SK-N-SH (cell line): ENCODE measurements around the gene HBZ. TPM values are rescaled to one million over a fixed set of nuclear protein-coding genes. Genes with fewer than 3 reads are reported as not detected.
"Not testable (repeated sequence)": the region's sequence is repeated elsewhere in the genome, so short reads cannot be mapped to it uniquely, and the experiment has no call there.

Source experiments
- CTCF ChIA-PET: fragments of 300-600, 350-600 bp; formaldehyde crosslinking; extraction: SDS; loops from one replicate; lab custom pipeline; 2021; lab: Yijun Ruan, JAX
- POLR2A ChIA-PET: fragments of 350-600 bp; sonication (Branson Sonifier 250); formaldehyde crosslinking; extraction: SDS; loops from one replicate; lab custom pipeline; 2020; ENCODE audit warnings: antibody characterized with exemption, inconsistent platforms; lab: Yijun Ruan, JAX
- DNase-seq: peaks from one replicate; pipeline ENCODE4 v3.0.0; 2012
- H2AFZ ChIP-seq: fragments of 200-600 bp; sonication (generic); 2 replicates; pipeline ENCODE4 v1.8.1; 2016; ENCODE audit warnings: antibody characterized with exemption, mild to moderate bottlenecking, low read depth
- H3F3A ChIP-seq: fragments of 200-600 bp; sonication (generic); replicated peaks from 2 replicates; pipeline ENCODE3; 2016; ENCODE audit warnings: antibody characterized with exemption, mild to moderate bottlenecking; ENCODE audit not compliant: insufficient read depth
- H3K27ac ChIP-seq, 2 experiments: fragments of 200-500 bp in 1 of 2; fragments of 200-600 bp in 1 of 2; sonication (Bioruptor generic) in 1 of 2; sonication (generic), shearing (Covaris generic) in 1 of 2; 2 replicates each; pipeline versions ENCODE4 v1.5.1 to v1.6.1; 2014 to 2016; ENCODE audit warnings: low read depth in 2 of 2, inconsistent platforms in 1 of 2, low read length in 1 of 2, mild to moderate bottlenecking in 1 of 2, mixed read lengths in 1 of 2
- H3K27me3 ChIP-seq: fragments of 200-600 bp; sonication (generic), shearing (Covaris generic); 2 replicates; pipeline ENCODE4 v1.6.1; 2016; ENCODE audit warnings: mixed run types; ENCODE audit not compliant: insufficient read depth
- H3K36me3 ChIP-seq, 2 experiments: fragments of 200-500 bp in 1 of 2; fragments of 200-600 bp in 1 of 2; sonication (Bioruptor generic) in 1 of 2; sonication (generic) in 1 of 2; replicated peaks in 1 of 2; 2 replicates each; pipeline versions ENCODE3 to v1.5.1; 2014 to 2016; ENCODE audit warnings: low read length in 1 of 2, mild to moderate bottlenecking in 1 of 2; ENCODE audit not compliant: insufficient read depth in 2 of 2, control insufficient read depth in 1 of 2
- H3K4me1 ChIP-seq, 2 experiments: fragments of 200-500 bp in 1 of 2; fragments of 200-600 bp in 1 of 2; sonication (Bioruptor generic) in 1 of 2; sonication (generic), shearing (Covaris generic) in 1 of 2; 2 replicates each; pipeline versions ENCODE4 v1.5.1 to v1.6.1; 2014 to 2016; ENCODE audit warnings: low read depth in 1 of 2, low read length in 1 of 2, mixed run types in 1 of 2; ENCODE audit not compliant: insufficient read depth in 2 of 2, control insufficient read depth in 1 of 2
- H3K4me2 ChIP-seq: fragments of 200-600 bp; sonication (generic), shearing (Covaris generic); 2 replicates; pipeline ENCODE4 v1.6.1; 2017; ENCODE audit warnings: mixed run types
- H3K4me3 ChIP-seq, 2 experiments: fragments of 200-500 bp in 1 of 2; fragments of 200-600 bp in 1 of 2; sonication (Bioruptor generic) in 1 of 2; sonication (generic), shearing (Covaris generic) in 1 of 2; 2 replicates each; pipeline versions ENCODE4 v1.5.1 to v1.8.1; 2014 to 2016; ENCODE audit warnings: low read depth in 2 of 2, inconsistent platforms in 1 of 2, low read length in 1 of 2, mild to moderate bottlenecking in 1 of 2, mixed read lengths in 1 of 2, moderate library complexity in 1 of 2
- H3K79me2 ChIP-seq: fragments of 200-600 bp; sonication (generic); 2 replicates; pipeline ENCODE4 v1.8.1; 2017; ENCODE audit warnings: mild to moderate bottlenecking; ENCODE audit not compliant: insufficient read depth
- H3K9ac ChIP-seq: fragments of 200-600 bp; sonication (generic); 2 replicates; pipeline ENCODE4 v1.6.1; 2017; ENCODE audit warnings: mixed run types
- H3K9me2 ChIP-seq: fragments of 200-600 bp; sonication (generic); 2 replicates; pipeline ENCODE4 v1.6.1; 2017; ENCODE audit warnings: mixed run types
- H3K9me3 ChIP-seq: fragments of 200-600 bp; sonication (generic); 2 replicates; pipeline ENCODE4 v1.6.1; 2017; ENCODE audit warnings: mixed run types, mild to moderate bottlenecking, moderate library complexity
- H4K20me1 ChIP-seq: fragments of 200-600 bp; sonication (generic); 2 replicates; pipeline ENCODE4 v1.6.1; 2017; ENCODE audit warnings: mild to moderate bottlenecking, mixed run types; ENCODE audit not compliant: insufficient read depth
- MXI1 ChIP-seq: IDR thresholded peaks from 2 replicates; pipeline ENCODE4 v1.6.1; 2012; ENCODE audit warnings: mild to moderate bottlenecking, low read depth, low read length, improper control_type of control experiment
- REST ChIP-seq: IDR thresholded peaks from 2 replicates; pipeline ENCODE4 v1.6.1; 2012; ENCODE audit warnings: mild to moderate bottlenecking, low read depth, low read length, moderate library complexity
- WGBS: methylation state at CpG from one replicate; pipeline ENCODE4 v1.1.6; 2017; ENCODE audit warnings: low lambda C conversion rate; 5-methylcytosine and 5-hydroxymethylcytosine counted together
- polyA plus RNA-seq, 3 experiments: library from polyadenylated mRNA; depleted of rRNA; stranded (reverse); fragments of >200 nt; gene quantifications; 2 replicates each; pipeline ENCODE4 v1.2.3, GENCODE V29; 2012

HBZ gene
- polyA plus RNA-seq, 1 of the 3 experiments (the other 2 are of a cell fraction): not detected

GRCh38 chr16:176006-176405, 23.6 kb downstream of the HBZ start:
- DNase-seq, POLR2A ChIA-PET, H3K36me3 ChIP-seq, H3K9me2 ChIP-seq, H3K4me2 ChIP-seq, H2AFZ ChIP-seq, H3F3A ChIP-seq, H3K9me3 ChIP-seq, H3K27ac ChIP-seq, H3K4me3 ChIP-seq, H3K9ac ChIP-seq, H3K79me2 ChIP-seq, H3K4me1 ChIP-seq: not testable (repeated sequence)
- 0% methylated on average over 8 of the region's 39 CpGs for WGBS
- H4K20me1 ChIP-seq: peaks cover 13% of the 10 kb centered on the region
- H3K27me3 ChIP-seq: peaks cover 28% of the 10 kb centered on the region
- CTCF ChIA-PET: interaction anchor here (1.0 to 2.2 kb wide), 2 partner anchors 58 to 69 kb away, joined by 3 to 8 read pairs; no protein-coding TSS in a partner anchor

- POLR2A ChIA-PET: not testable (repeated sequence)
These were observed 24.3 kb downstream of the HBZ start, which contains the start of gene HBA1 for GRCh38 chr16:176477-177382. HBA1 (plus strand) TSS chr16:176680; CDS start chr16:176717, 37 bp downstream.

GRCh38 chr16:177394-177822, 25.0 kb downstream of the HBZ start:
- H3K4me1 ChIP-seq: peaks cover 0 to 10% of the 10 kb centered on the region in 2 experiments; a peak in 1 of 4 replicates
- POLR2A ChIA-PET: interaction anchor here (0.5 kb wide), 1 partner anchor 45 kb away, joined by 5 read pairs; no protein-coding TSS in a partner anchor

More at GRCh38 chr16:176477-177382, 24.3 kb downstream of the HBZ start, which contains the start of gene HBA1:
- not testable (repeated sequence) for H3K9me2 ChIP-seq, H3F3A ChIP-seq, H3K36me3 ChIP-seq, H3K27ac ChIP-seq, H3K4me2 ChIP-seq, H2AFZ ChIP-seq, H3K79me2 ChIP-seq, H3K9me3 ChIP-seq, H3K9ac ChIP-seq, H3K4me3 ChIP-seq, DNase-seq
- CTCF ChIA-PET: interaction anchor here (1.0 to 7.0 kb wide), 3 partner anchors 70 to 186 kb away, joined by 4 to 105 read pairs (median 38); no protein-coding TSS in a partner anchor
- Histone ChIP-seq H3K27me3 (peaks cover 28% of the 10 kb centered on the region), H4K20me1 (peaks cover 15% of the 10 kb centered on the region), H3K4me1 (peaks cover 0 to 10% of the 10 kb centered on the region in 2 experiments; a peak in 1 of 4 replicates)
- WGBS: 19% methylated on average over 7 of the region's 88 CpGs

More at GRCh38 chr16:177394-177822, 25.0 kb downstream of the HBZ start:
- peaks cover 28% of the 10 kb centered on the region for H3K27me3 ChIP-seq
- H3K36me3 ChIP-seq: no peaks in the 10 kb centered on the region
- TF ChIP-seq MXI1: peak; percentile 42; the same call in 1 of the 2 replicates
- no peak for TF ChIP-seq REST
- TF ChIP-seq, all 33 proteins: peak for 1
- DNase-seq: peak; percentile 70
- no peaks in the 10 kb centered on the region for H3K79me2 ChIP-seq
- H3K9ac ChIP-seq: no peak overlapping the region
- no peak overlapping the region for H3K4me2 ChIP-seq
- CTCF ChIA-PET: interaction anchor here (1.0 to 7.0 kb wide), 3 partner anchors 70 to 185 kb away, joined by 4 to 105 read pairs (median 38); no protein-coding TSS in a partner anchor
- no peak overlapping the region for H2AFZ ChIP-seq
- H3K27ac ChIP-seq: no peak overlapping the region
- WGBS: 11% methylated on average over 11 of the region's 13 CpGs
- H3F3A ChIP-seq: peaks cover 7% of the 10 kb centered on the region
- no peaks in the 10 kb centered on the region for H3K9me3 ChIP-seq
- H3K9me2 ChIP-seq: no peaks in the 10 kb centered on the region
- no peak overlapping the region for H3K4me3 ChIP-seq
- H4K20me1 ChIP-seq: peaks cover 18% of the 10 kb centered on the region
